Endothelial cell of umbilical vein (primary cell): ENCODE results near the gene KIAA1671. TPM values are rescaled to one million over a fixed set of nuclear protein-coding genes. Genes with fewer than 3 reads are reported as not detected.

Source experiments
- BruUV-seq: library from RNA; stranded (reverse); fragments of 400-500 nt; replicated peaks from 2 replicates; lab custom pipeline; 2021; lab: Mats Ljungman, UMichigan
- CTCF ChIA-PET: fragments of 300-600, 350-600 bp; sonication (Branson Sonifier 250); formaldehyde crosslinking; loops from one replicate; lab custom pipeline; 2021; ENCODE audit warnings: antibody characterized with exemption, inconsistent platforms; lab: Charles Lee
- POLR2A ChIA-PET: fragments of 300-600, 350-600 bp; sonication (Branson Sonifier 250); formaldehyde crosslinking; loops from one replicate; lab custom pipeline; 2021; ENCODE audit warnings: antibody characterized with exemption, inconsistent platforms; lab: Charles Lee
- DNase-seq: peaks from one replicate; pipeline ENCODE4 v3.0.0-alpha.2; 2011; ENCODE audit warnings: low read depth, low spot score
- FAIRE-seq: peaks from 2 replicates; lab custom pipeline; 2011; peaks lifted over from hg19 to GRCh38; lab: Jason Lieb, UNC
- H2AFZ ChIP-seq: 2 replicates; pipeline ENCODE4 v1.6.0; 2012; ENCODE audit warnings: low read depth, low read length, control low read depth, inconsistent platforms
- H3K27ac ChIP-seq: 2 replicates; pipeline ENCODE4 v1.5.1; 2011; ENCODE audit warnings: low read depth, mild to moderate bottlenecking, control low read depth, low read length, moderate library complexity; ENCODE audit not compliant: insufficient read depth
- H3K27me3 ChIP-seq, 2 experiments: 2 replicates each; pipeline versions ENCODE4 v1.6.0 to v1.6.1; 2011; ENCODE audit warnings: low read length in 2 of 2, mixed read lengths in 1 of 2; ENCODE audit not compliant: control insufficient read depth in 2 of 2, insufficient read depth in 2 of 2
- H3K36me3 ChIP-seq, 2 experiments: 2 replicates in 1 of 2; 3 replicates in 1 of 2; pipeline ENCODE4 v1.5.1; 2011; ENCODE audit warnings: low read length in 2 of 2, mild to moderate bottlenecking in 1 of 2, moderate library complexity in 1 of 2; ENCODE audit not compliant: control insufficient read depth in 2 of 2, insufficient read depth in 2 of 2; ENCODE audit errors: extremely low read depth in 1 of 2
- H3K4me1 ChIP-seq: 3 replicates; pipeline ENCODE4 v1.5.1; 2011; ENCODE audit warnings: mild to moderate bottlenecking, low read length; ENCODE audit not compliant: control insufficient read depth, insufficient read depth; ENCODE audit errors: extremely low read depth
- H3K4me2 ChIP-seq: 2 replicates; pipeline ENCODE4 v1.6.1; 2011; ENCODE audit warnings: low read length, control low read depth, mixed read lengths; ENCODE audit not compliant: insufficient read depth
- H3K4me3 ChIP-seq, 3 experiments: fragments of 200-600 bp in 1 of 3; sonication (generic), shearing (Covaris generic) in 1 of 3; replicated peaks in 1 of 3; 2 replicates each; pipeline ENCODE4 v1.5.1; 2011 to 2016; ENCODE audit warnings: control low read depth in 3 of 3, low read length in 3 of 3, mild to moderate bottlenecking in 2 of 3, inconsistent platforms in 1 of 3, low read depth in 1 of 3, moderate library complexity in 1 of 3; ENCODE audit not compliant: insufficient read depth in 1 of 3
- H3K79me2 ChIP-seq: 2 replicates; pipeline ENCODE4 v1.6.0; 2012; ENCODE audit warnings: low read length, inconsistent platforms; ENCODE audit not compliant: control insufficient read depth, insufficient read depth
- H3K9ac ChIP-seq: replicated peaks from 2 replicates; pipeline ENCODE3; 2011; ENCODE audit warnings: low read length, control low read depth; ENCODE audit not compliant: insufficient read depth; ENCODE audit errors: extremely low read depth
- H3K9me1 ChIP-seq: replicated peaks from 3 replicates; pipeline ENCODE4 v1.6.0; 2011; ENCODE audit warnings: mild to moderate bottlenecking, low read length; ENCODE audit not compliant: control insufficient read depth, insufficient read depth; ENCODE audit errors: extremely low read depth
- H3K9me3 ChIP-seq: replicated peaks from 2 replicates; pipeline ENCODE4 v1.5.1; 2012; ENCODE audit warnings: low read length, inconsistent platforms; ENCODE audit not compliant: control insufficient read depth, insufficient read depth
- H4K20me1 ChIP-seq: replicated peaks from 2 replicates; pipeline ENCODE3; 2011; ENCODE audit warnings: mild to moderate bottlenecking, low read length; ENCODE audit not compliant: control insufficient read depth, insufficient read depth; ENCODE audit errors: extremely low read depth
- EZH2 ChIP-seq: IDR thresholded peaks from 2 replicates; pipeline ENCODE4 v1.6.1; 2012; ENCODE audit warnings: borderline replicate concordance, low read depth, mild to moderate bottlenecking, moderate library complexity, low read length, inconsistent platforms; ENCODE audit not compliant: severe bottlenecking
- FOS ChIP-seq: IDR thresholded peaks from 2 replicates; pipeline ENCODE4 v1.6.1; 2011; ENCODE audit warnings: mild to moderate bottlenecking, low read length, moderate library complexity, borderline replicate concordance; ENCODE audit not compliant: insufficient read depth
- GATA2 ChIP-seq: IDR thresholded peaks from 2 replicates; pipeline ENCODE4 v1.7.0; 2011; ENCODE audit warnings: low read depth, mild to moderate bottlenecking, moderate library complexity, mixed read lengths, low read length; ENCODE audit not compliant: insufficient read length, insufficient read depth
- MYC ChIP-seq: IDR thresholded peaks from one replicate; pipeline ENCODE4 v1.6.1; 2011; ENCODE audit warnings: mild to moderate bottlenecking, low read depth, low read length
- POLR2A ChIP-seq: IDR thresholded peaks from 2 replicates; pipeline ENCODE4 v1.6.1; 2012; ENCODE audit warnings: low read depth, mild to moderate bottlenecking, control low read depth, low read length
- dilution Hi-C: fragments of 300-500 bp; cut with MboI; formaldehyde crosslinking; loops from one replicate; pipeline ENCODE4 v1.15.0; 2019; ENCODE audit warnings: low sequenced_read_pairs; ENCODE audit not compliant: extremely low pct_ligation_motif_present
- intact Hi-C: fragments of 100-400 bp; cut with micrococcal nuclease; formaldehyde crosslinking; loops from one replicate; pipeline ENCODE4 v1.10.0; 2022
- polyA plus RNA-seq, 4 experiments: library from polyadenylated mRNA; depleted of rRNA in 3 of 4; stranded (reverse) in 3 of 4; unstranded in 1 of 4; fragments of >200 nt; gene quantifications; 2 replicates each; pipeline versions ENCODE4 v1.2.1 to v1.2.3, GENCODE V29; 2011 to 2012; ENCODE audit warnings: missing spikeins in 1 of 4
- total RNA-seq: library from RNA; stranded (reverse); gene quantifications from 2 replicates; pipeline ENCODE4 v1.2.3, GENCODE V29; 2021
- TF ChIP-seq, protein P1 (sequence below), 2 donors: IDR thresholded peaks; 1 replicate in 1 of 2; 2 replicates in 1 of 2; pipeline ENCODE4 v1.5.1; 2011; ENCODE audit warnings: low read length in 2 of 2, mild to moderate bottlenecking in 2 of 2, moderate library complexity in 2 of 2, control low read depth in 1 of 2, inconsistent platforms in 1 of 2, low read depth in 1 of 2; ENCODE audit not compliant: insufficient read depth in 1 of 2; ENCODE audit errors: extremely low read depth in 1 of 2
- TF ChIP-seq, protein P2 (sequence below): IDR thresholded peaks from 2 replicates; pipeline ENCODE4 v1.6.1; 2011; ENCODE audit not compliant: insufficient read depth, insufficient read length

KIAA1671 gene
- total and polyA plus RNA-seq, 2 donors (not counting 3 experiments of a cell fraction or from before 2014, with no cell fraction given): 23.1 to 85.1 TPM

DNA sequence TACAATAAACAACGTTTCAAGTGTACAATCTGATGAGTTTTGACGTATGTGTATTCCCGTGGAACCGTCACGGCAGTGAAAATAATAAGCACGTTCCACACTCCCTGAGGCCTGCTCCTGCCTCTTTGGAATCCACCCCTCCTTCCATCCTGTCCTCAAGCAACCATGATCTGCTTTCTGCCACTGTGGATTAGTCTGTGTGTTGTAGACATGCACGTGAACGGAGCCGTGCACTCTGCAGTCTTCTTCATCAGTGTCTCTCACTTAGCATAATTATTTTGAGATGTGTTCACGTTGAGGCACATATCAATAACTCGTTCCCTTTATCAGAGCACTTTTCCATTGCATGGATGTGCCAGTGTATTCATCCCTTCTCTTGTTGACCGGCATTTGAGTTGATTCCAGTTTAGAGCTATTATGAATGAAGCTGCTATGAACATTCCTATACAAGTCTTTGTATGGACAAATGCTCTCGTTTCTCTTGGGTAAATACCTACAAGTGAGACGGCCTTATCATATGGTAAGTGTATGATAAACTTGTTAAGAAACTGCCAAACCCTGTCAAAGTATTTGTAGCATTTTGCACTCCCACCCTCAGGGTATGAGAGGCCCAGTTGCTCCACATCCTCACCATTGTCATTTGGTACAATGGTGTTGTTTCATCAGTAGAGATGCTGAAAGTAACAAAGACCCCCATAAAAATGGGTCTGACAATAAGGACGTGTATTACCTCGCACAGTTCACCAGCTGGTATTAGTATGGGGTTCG, 144.3 kb downstream of the KIAA1671 start:
- Histone ChIP-seq H3K4me1 (peaks cover 13% of the 10 kb centered on the region), H3K27ac (no peak overlapping the region), H3K9me3 (no peaks in the 10 kb centered on the region), H3K9ac (no peak overlapping the region), H3K36me3 (no peaks in the 10 kb centered on the region), H3K4me3 (no peak overlapping the region), H3K79me2 (no peaks in the 10 kb centered on the region), H3K9me1 (no peaks in the 10 kb centered on the region), H3K4me2 (no peak overlapping the region), H4K20me1 (no peaks in the 10 kb centered on the region), H3K27me3 (no peaks in the 10 kb centered on the region), H2AFZ (no peak overlapping the region)
- FAIRE-seq (no peak), DNase-seq (no peak)
- dilution Hi-C loops (no loop called here), intact Hi-C loops (no loop called here)
- BruUV-seq: no TSS peak
- TF ChIP-seq, protein P1, sequence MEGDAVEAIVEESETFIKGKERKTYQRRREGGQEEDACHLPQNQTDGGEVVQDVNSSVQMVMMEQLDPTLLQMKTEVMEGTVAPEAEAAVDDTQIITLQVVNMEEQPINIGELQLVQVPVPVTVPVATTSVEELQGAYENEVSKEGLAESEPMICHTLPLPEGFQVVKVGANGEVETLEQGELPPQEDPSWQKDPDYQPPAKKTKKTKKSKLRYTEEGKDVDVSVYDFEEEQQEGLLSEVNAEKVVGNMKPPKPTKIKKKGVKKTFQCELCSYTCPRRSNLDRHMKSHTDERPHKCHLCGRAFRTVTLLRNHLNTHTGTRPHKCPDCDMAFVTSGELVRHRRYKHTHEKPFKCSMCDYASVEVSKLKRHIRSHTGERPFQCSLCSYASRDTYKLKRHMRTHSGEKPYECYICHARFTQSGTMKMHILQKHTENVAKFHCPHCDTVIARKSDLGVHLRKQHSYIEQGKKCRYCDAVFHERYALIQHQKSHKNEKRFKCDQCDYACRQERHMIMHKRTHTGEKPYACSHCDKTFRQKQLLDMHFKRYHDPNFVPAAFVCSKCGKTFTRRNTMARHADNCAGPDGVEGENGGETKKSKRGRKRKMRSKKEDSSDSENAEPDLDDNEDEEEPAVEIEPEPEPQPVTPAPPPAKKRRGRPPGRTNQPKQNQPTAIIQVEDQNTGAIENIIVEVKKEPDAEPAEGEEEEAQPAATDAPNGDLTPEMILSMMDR (IDR thresholded peaks at IDR 0.05; ENCODE audit: extremely low read depth in 1 of 2, insufficient read depth in 1 of 2, low read depth in 1 of 2, low read length in 2 of 2): no peak
- no peak for TF ChIP-seq EZH2
- no peak for TF ChIP-seq GATA2
- TF ChIP-seq FOS: no peak
- TF ChIP-seq POLR2A: no peak
- TF ChIP-seq MYC: no peak
- TF ChIP-seq, protein P2, sequence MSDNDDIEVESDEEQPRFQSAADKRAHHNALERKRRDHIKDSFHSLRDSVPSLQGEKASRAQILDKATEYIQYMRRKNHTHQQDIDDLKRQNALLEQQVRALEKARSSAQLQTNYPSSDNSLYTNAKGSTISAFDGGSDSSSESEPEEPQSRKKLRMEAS: no peak
- CTCF ChIA-PET: interaction anchor here (1.1 kb wide), 1 partner anchor 14 kb away, joined by 4 read pairs; no protein-coding TSS in a partner anchor
- POLR2A ChIA-PET: no interaction called here
